Right hindlimb (tissue), 1 donor: ENCODE measurements around the gene CXXC5.
A peak's percentile ranks its signal among the peaks of the same experiment; 100 is the strongest.
"Not testable (repeated sequence)": the region's sequence is repeated elsewhere in the genome, so short reads cannot be mapped to it uniquely, and the experiment has no call there.

ENCODE experiments used
- DNase-seq: peaks from one replicate; pipeline ENCODE4 v3.0.0-alpha.2; 2018

CXXC5 gene

GRCh38 chr5:139718403-139718802 lies 70.3 kb downstream of the CXXC5 start:
- not testable (repeated sequence) for DNase-seq

- not testable (repeated sequence) for DNase-seq
Measured at GRCh38 chr5:139719970-139720369, 71.8 kb downstream of the CXXC5 start.

GRCh38 chr5:139723986-139724587 lies 75.9 kb downstream of the CXXC5 start:
- DNase-seq = no peak

GRCh38 chr5:139725073-139725830 lies 77.1 kb downstream of the CXXC5 start:
- DNase-seq = peak; percentile 74

GRCh38 chr5:139726248-139726647 lies 78.1 kb downstream of the CXXC5 start:
- no peak for DNase-seq

GRCh38 chr5:139727615-139728014 lies 79.5 kb downstream of the CXXC5 start:
- DNase-seq = not testable (repeated sequence)

GRCh38 chr5:139731281-139731680 lies 83.1 kb downstream of the CXXC5 start:
- DNase-seq = no peak

GRCh38 chr5:139732019-139732418 lies 83.9 kb downstream of the CXXC5 start:
- no peak for DNase-seq

GRCh38 chr5:139733010-139733688 lies 85.0 kb downstream of the CXXC5 start:
- DNase-seq = no peak
